ENCODE measurements around the gene ANKRD52.

DNA sequence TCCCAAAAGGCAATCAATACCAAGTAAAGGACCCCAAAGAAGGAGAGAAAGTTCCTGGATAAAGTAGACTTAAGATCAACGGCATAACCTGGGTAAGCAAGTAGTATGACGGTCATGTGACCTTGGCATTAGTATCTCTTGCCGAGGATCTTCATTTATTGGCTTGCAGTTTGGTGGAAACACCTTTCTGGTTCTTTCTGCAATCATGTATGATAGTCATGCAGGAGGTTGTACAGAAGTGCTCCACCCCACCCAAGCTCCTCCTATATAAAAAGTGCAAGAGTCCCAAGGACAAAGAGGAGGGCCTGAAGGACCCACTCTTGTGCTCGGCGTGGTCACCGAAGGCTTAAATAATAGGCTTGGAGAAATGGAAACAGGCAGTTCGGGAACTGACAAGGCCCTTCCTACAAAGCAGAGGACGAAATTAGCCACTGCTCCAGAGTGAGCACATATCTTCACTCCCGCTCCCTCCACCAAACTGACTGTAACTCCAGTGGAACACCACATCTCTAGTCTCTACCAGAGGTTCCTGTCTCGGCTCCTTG is 41.2 kb upstream of the ANKRD52 start:
- TF ChIP-seq EZH2 (IDR thresholded peaks at IDR 0.05; ENCODE audit: low read depth, unreplicated experiment) (no peak), CTCF (conservative IDR thresholded peaks at IDR 0.05; ENCODE audit: low read depth in 2 of 2) (no peak), REST (IDR thresholded peaks at IDR 0.05; ENCODE audit: unreplicated experiment) (no peak), POLR2AphosphoS5 (IDR thresholded peaks at IDR 0.05; ENCODE audit: low read depth) (no peak), CREB1 (CRISPR knock-in tag; IDR thresholded peaks at IDR 0.05; ENCODE audit: low read depth) (no peak), ZNF331 (CRISPR knock-in tag; IDR thresholded peaks at IDR 0.05; ENCODE audit: low read depth) (no peak), JUNB (IDR thresholded peaks at IDR 0.05; ENCODE audit: unreplicated experiment) (no peak), EZH2phosphoT487 (IDR thresholded peaks at IDR 0.05; ENCODE audit: unreplicated experiment) (no peak), NANOG (IDR thresholded peaks at IDR 0.05; ENCODE audit: borderline replicate concordance) (no peak)
- TF ChIP-seq, protein P1, sequence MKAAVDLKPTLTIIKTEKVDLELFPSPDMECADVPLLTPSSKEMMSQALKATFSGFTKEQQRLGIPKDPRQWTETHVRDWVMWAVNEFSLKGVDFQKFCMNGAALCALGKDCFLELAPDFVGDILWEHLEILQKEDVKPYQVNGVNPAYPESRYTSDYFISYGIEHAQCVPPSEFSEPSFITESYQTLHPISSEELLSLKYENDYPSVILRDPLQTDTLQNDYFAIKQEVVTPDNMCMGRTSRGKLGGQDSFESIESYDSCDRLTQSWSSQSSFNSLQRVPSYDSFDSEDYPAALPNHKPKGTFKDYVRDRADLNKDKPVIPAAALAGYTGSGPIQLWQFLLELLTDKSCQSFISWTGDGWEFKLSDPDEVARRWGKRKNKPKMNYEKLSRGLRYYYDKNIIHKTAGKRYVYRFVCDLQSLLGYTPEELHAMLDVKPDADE (IDR thresholded peaks at IDR 0.05): no peak
